ENCODE measurements around the gene PLXNC1. TPM values are rescaled to one million over a fixed set of nuclear protein-coding genes. Genes with fewer than 3 reads are reported as not detected.

The PLXNC1 gene
- total and polyA plus RNA-seq, 2 of the 8 experiments (the other 6 are each of a cell fraction or from before 2014, with no cell fraction given): 0.83 to 2.0 TPM

DNA sequence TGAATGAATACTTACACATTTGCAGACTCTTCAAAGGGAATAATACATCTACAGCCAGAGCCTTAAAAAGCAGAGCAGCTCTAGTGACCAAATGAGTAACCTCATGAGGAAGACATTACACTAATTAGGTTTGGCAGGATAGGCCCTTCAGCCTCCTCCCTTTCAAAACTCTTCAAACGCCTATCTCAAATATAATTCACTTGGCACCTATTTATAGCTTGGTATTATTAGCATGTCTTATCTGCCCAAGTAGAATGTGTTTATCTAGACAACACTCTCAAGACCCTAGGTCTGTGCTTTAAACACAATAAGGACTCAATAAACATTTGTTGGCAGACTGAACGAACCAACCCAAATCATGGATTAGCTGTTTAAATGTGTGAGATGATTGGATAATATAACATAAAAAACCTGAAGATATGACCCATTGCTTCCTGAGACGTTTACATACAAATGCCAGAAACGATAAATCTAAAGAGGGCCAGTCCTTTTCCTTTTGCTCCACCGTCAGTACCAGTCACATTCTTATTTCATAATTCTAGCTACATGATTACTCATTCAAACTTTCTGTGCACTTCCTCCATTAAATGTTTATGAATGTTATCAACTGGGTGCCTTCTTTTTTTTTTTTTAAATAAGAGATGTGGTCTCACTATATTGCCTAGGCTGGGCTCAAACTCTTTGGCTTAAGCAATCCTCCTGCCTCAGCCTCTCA, 188.0 kb downstream of the PLXNC1 start:
- no peaks in the 10 kb centered on the region for H4K20me1 ChIP-seq (replicated peaks in 1 of 2; ENCODE audit: control insufficient read depth in 1 of 2, insufficient read depth in 2 of 2, low read length in 2 of 2)
- no peak overlapping the region for H3K23ac ChIP-seq (ENCODE audit: insufficient read length)
- no peak overlapping the region for H2BK120ac ChIP-seq (replicated peaks; ENCODE audit: low read depth, low read length)
- H3K27me3 ChIP-seq (replicated peaks in 1 of 4; ENCODE audit: control insufficient read depth in 3 of 4, extremely low read depth in 1 of 4, insufficient read depth in 3 of 4, low read length in 3 of 4): no peaks in the 10 kb centered on the region
- no peak overlapping the region for H3K4ac ChIP-seq (replicated peaks; ENCODE audit: insufficient read length, low read depth, low read length)
- no peak overlapping the region for H4K5ac ChIP-seq (ENCODE audit: insufficient read length, low read depth, low read length)
- no peak overlapping the region for H4K91ac ChIP-seq (replicated peaks; ENCODE audit: insufficient read length, low read length)
- H3K23me2 ChIP-seq (ENCODE audit: low read depth, low read length): no peaks in the 10 kb centered on the region
- H2AK5ac ChIP-seq (ENCODE audit: low read depth, low read length): no peak overlapping the region
- WGBS, 2 experiments (ENCODE audit: extremely low coverage in 1 of 2, insufficient coverage in 1 of 2, insufficient read length in 1 of 2, insufficient replicate concordance in 2 of 2, low coverage in 1 of 2, low lambda C conversion rate in 2 of 2, missing lambda C conversion rate in 1 of 2): 85% methylated on average over 5 of the region's 5 CpGs; no CpG with 5 or more reads in 1 of the 2 experiments
- H3K27ac ChIP-seq (ENCODE audit: low read depth, low read length): no peak overlapping the region
- no peak overlapping the region for H2BK5ac ChIP-seq (ENCODE audit: low read depth, low read length)
- no peak overlapping the region for H2BK15ac ChIP-seq (ENCODE audit: low read length)
- H3K4me2 ChIP-seq (ENCODE audit: insufficient read depth in 1 of 2, low read depth in 2 of 2, low read length in 2 of 2): no peak overlapping the region
- H3K79me2 ChIP-seq (ENCODE audit: control insufficient read depth in 1 of 2, insufficient read depth in 2 of 2, low read length in 2 of 2): no peaks in the 10 kb centered on the region
- ChIA-PET POLR2A (ENCODE audit: partially characterized antibody) (no interaction called here), CTCF (ENCODE audit: partially characterized antibody) (interaction anchor here (0.7 to 1.5 kb wide), 4 partner anchors 10 to 691 kb away, joined by 3 to 4 read pairs (median 4); no protein-coding TSS in a partner anchor)
- H3K4me3 ChIP-seq (ENCODE audit: extremely low read depth in 1 of 4, insufficient read depth in 2 of 4, low read depth in 3 of 4, low read length in 4 of 4): no peak overlapping the region
- no peaks in the 10 kb centered on the region for H3K9me3 ChIP-seq (ENCODE audit: insufficient read depth in 2 of 2, low read depth in 1 of 2, low read length in 1 of 2)
- no peak overlapping the region for H3K9ac ChIP-seq (replicated peaks in 1 of 4; ENCODE audit: extremely low read depth in 1 of 4, low read depth in 3 of 4, low read length in 3 of 4)
- no peak overlapping the region for H2AFZ ChIP-seq (ENCODE audit: low read length)
- no peak overlapping the region for H4K8ac ChIP-seq (ENCODE audit: extremely low read depth, insufficient read depth, low read length)
- no peak overlapping the region for H2BK12ac ChIP-seq (ENCODE audit: low read depth, low read length)
- H2BK20ac ChIP-seq (ENCODE audit: low read length): no peak overlapping the region
- no peaks in the 10 kb centered on the region; a peak in 2 of 7 replicates for H3K4me1 ChIP-seq (replicated peaks in 1 of 4; ENCODE audit: control insufficient read depth in 3 of 4, insufficient read depth in 4 of 4, low read length in 3 of 4)
- H3K79me1 ChIP-seq (ENCODE audit: low read depth, low read length): no peaks in the 10 kb centered on the region
- no peak for FAIRE-seq
- DNase-seq (ENCODE audit: low read depth in 1 of 2, low spot score in 2 of 2): no peak
- H3K36me3 ChIP-seq (ENCODE audit: control insufficient read depth in 2 of 4, insufficient read depth in 4 of 4, low read length in 3 of 4): no peaks in the 10 kb centered on the region; a peak in 2 of 8 replicates
- H3K56ac ChIP-seq (replicated peaks; ENCODE audit: insufficient read length, low read depth, low read length): no peak overlapping the region
- no peak for TF ChIP-seq GTF2F1 (IDR thresholded peaks at IDR 0.05; ENCODE audit: borderline replicate concordance, low read depth, low read length)
- no peak for TF ChIP-seq RNF2 (IDR thresholded peaks at IDR 0.05; ENCODE audit: borderline replicate concordance, low read depth, low read length, missing control alignments, poor library complexity, severe bottlenecking)
- TF ChIP-seq TBP (IDR thresholded peaks at IDR 0.05; ENCODE audit: low read depth, low read length): no peak
- no peak overlapping the region for H3K14ac ChIP-seq (ENCODE audit: insufficient read length)
- H3K18ac ChIP-seq (ENCODE audit: extremely low read depth, low read length): no peak overlapping the region
